GM21526 (cell line): ENCODE measurements around the gene PHACTR3.
A peak's percentile ranks its signal among the peaks of the same experiment; 100 is the strongest.
"Not testable (repeated sequence)": the region's sequence is repeated elsewhere in the genome, so short reads cannot be mapped to it uniquely, and the experiment has no call there.

Experiments
- ATAC-seq: cut with Tn5 transposase; IDR thresholded peaks from one replicate; pipeline ENCODE4 v1.9.1; 2021; ENCODE audit warnings: moderate library complexity; ENCODE audit not compliant: unreplicated experiment, low FRiP score

Gene PHACTR3

GRCh38 chr20:59832406-59833363, 228.3 kb downstream of the PHACTR3 start:
- no peak for ATAC-seq

GRCh38 chr20:59835057-59835447, 230.7 kb downstream of the PHACTR3 start:
- no peak for ATAC-seq

DNA sequence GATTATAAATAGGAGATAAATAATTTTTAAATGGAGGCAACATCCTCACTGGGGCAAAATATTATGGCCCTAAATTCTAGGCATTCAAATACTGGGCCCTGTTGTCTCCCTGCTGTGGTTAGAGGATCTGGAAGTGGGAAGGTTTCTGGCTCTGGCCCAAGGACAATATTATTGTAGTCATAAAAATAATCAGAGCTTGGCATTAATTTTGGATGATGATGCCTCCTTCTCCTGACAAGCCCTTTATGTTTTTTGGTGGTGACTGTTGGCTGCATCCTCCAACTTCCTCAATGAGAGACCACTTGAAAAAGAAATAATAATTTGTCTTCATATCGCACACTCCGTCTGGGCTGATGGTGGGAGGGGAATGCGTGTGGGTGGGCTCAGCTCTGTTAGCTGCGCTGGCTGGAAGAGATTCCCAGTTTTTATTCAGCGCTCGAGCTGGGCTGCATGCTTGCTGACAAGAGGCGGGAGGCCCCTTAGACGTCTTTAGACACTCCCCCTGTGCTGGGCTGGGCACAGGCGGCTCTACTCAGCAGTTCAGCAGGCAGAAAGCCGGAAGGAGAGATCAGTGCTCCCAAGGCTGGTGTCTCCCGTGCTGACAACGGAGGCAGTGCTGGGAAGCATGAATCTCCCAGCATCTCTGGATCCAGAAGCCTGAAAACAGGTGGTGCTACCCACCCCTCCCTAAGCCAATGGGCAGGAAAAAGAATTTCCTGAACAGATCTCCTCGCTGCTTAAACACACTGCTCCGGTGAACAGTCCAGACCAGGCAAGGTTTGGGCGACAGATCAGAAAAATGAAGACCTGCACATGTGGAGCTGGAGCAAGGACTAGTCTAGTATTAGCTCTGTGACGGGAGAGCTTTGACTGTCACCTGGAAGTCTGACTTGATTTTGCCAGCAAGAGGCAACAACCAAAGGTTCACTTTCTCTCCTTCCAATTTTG, 231.4 kb downstream of the PHACTR3 start:
- no peak for ATAC-seq

DNA sequence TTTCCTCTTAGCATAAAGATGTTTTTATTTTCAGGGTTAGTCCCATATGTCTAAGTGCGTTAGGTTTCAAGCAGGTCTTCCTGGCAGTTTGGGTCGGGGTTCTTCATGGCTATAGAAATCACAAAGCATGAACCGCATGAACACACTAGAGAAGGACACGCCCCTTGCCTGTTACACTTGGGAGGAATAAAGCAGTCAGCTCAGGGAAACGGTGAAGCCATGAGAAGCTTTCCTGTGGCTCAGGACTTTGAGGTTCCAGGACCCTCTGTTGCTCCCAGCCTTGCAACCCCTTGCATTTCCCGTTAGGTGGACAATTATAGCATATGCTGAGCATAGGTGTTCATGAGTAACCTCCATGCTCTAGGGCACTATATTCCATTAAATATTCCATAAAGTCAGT, 232.4 kb downstream of the PHACTR3 start:
- ATAC-seq = no peak

GRCh38 chr20:59837623-59838394, 233.5 kb downstream of the PHACTR3 start:
- peak; percentile 71 for ATAC-seq

DNA sequence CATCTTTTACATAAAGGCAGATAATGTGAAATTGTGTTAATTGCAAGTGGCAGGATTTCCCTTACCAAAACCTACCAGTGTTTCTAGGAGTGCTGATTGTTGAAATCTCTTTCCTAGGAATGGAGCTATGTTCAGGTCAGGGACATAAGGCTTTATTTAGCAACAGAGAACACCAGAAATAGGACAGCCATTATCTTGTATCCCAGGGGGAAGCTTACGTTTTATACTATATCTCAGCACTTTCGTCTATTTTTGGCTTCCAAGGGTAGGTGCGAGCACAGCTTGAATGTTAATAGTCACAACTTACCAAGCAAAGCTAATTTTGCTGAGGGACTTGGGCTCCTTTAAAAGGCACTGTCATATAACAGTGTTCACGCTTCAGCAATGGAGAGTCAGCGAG, 235.1 kb downstream of the PHACTR3 start:
- no peak for ATAC-seq

GRCh38 chr20:59845472-59845871, 241.1 kb downstream of the PHACTR3 start:
- no peak for ATAC-seq

DNA sequence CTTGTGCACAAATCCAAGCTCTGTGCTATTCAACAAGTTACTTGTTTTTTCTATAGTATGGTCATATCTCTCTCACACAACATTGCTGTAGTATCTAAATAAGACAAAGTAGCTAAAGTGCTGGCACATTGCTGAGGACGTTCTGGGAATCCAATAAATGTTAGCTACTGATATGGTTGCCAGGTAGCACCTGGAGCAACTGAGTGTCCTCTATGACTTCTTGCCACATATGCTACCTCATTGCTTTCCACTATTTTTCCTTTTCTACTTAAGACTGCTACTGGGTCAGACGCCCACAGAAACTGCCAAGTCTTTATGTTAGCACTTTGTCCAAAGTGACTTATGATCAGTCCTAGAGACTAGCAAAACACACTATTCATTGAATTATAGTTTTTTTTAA, 243.8 kb downstream of the PHACTR3 start:
- ATAC-seq = no peak

DNA sequence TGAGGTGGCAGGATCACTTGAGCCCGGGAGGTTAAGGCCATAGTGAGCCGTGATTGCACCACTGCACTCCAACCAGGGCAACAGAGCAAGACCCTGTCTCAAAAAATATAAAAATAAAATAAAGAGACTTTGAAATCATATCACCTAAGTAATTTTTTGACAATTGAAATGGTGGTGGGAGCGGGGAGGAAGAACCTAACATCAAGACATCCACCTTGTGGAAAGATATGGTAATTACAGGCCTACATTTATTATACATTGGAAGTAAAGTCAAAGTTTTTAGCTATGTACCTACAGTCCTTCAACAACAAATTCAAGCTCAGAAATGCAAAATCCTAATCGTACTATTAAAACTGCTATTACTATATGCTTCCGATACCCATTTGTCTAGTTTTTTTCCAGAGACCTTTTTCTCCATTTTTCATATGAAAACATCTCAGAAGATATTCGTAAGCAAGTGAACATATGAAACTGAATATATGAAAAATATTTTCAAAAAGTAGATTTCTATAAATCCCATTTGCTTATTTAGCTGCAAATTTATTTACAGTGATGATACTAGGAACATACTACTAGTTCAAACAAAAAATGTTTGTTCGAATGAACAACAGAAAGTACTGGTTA, 245.8 kb downstream of the PHACTR3 start:
- ATAC-seq = no peak

- ATAC-seq = not testable (repeated sequence)
Observed at GRCh38 chr20:59856526-59856925, 252.2 kb downstream of the PHACTR3 start.

- not testable (repeated sequence) for ATAC-seq
Observed at GRCh38 chr20:59856941-59857340, 252.6 kb downstream of the PHACTR3 start.

GRCh38 chr20:59857966-59858365, 253.6 kb downstream of the PHACTR3 start:
- no peak for ATAC-seq

DNA sequence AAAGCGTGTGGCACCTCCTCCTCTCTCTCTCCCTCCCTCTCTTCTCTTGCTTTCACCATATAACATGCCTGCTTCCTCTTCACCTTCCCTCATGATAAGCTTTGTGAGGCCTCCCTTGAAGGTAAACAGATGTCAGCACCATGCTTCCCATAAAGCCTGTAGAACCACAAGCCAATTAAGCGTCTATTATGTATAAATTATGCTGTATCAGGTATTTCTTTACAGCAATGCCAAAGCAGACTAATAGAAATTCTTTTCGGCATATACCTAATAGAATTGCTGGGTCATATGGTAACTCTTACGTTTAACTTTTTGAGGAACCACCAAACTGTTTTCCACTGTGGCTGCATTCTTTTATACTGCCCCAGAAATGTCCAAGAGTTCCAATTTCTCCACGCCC, 254.1 kb downstream of the PHACTR3 start:
- no peak for ATAC-seq

DNA sequence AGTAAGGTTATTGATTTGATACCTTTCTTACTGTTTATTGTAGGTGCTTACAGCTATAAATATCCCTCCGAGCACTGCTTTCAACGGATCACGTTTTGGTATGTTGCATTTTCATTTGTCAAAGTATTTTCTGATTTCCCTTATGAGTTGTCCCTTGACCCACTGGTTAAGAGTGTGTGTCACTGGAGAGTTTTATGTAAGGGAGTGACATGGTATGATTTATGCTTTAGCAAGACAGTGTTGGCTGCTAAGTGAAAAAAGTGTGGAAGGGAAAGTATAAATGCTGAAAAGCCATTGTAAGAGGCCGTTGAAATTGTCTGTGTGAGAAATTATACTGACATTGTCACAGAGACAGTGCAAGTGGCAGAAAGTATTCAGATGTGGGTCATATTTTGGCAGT, 257.1 kb downstream of the PHACTR3 start:
- ATAC-seq = no peak

- no peak for ATAC-seq
Observed at GRCh38 chr20:59863058-59863457, 258.7 kb downstream of the PHACTR3 start.

GRCh38 chr20:59864726-59865125, 260.4 kb downstream of the PHACTR3 start:
- ATAC-seq = no peak

DNA sequence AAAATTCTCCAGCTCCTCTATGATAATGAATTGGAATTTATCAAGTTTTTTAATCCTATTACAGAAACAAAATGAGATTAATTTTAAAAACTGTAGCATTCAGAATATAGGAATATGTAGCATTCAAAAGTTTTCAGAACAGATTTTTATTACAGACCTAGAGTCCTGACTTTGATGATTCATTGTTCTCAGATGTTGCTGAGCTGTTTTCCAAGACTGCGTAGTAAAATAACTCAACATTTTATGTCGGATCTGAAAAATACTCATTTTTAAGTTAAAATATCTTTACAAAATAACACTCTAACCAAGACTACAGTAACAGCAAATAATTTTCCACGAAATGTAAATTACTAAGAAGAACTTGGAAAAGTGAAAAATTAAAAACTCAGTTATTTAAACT, 262.0 kb downstream of the PHACTR3 start:
- ATAC-seq = no peak

DNA sequence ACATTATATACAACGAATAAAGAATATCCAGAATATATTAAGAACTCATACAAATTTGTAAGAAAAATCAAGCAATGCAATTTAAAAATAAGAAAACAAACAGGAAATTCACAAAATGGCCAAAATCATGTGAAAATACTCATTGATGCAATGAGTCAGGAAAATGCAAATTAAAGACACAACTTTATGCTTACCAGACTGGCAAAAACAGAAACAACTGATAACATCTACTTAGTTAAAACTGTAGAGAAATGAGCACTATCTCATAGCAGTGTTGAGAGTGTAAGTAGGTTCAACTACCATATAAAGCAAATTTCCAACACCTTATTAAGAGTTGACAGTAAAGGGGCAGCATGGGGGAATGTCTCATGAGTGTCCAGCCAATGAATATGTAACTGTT, 266.8 kb downstream of the PHACTR3 start:
- no peak for ATAC-seq

DNA sequence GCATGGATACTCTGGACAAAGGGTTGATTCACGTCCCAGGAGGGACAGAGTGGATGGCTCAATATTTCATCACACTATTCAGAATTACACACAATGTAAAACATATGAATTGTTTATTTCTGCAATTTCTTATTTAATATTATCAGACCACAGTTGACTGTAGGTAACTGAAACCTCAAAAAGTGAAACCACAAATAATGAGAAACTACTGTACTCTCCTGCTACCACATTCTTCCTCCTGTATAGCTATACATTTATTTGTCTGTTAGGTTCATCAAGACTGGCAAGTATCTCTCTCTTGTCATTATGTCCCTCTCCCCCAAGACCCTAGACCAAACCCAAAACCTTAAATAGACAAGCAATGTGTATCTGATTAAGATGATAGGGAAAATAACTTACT, 269.1 kb downstream of the PHACTR3 start:
- no peak for ATAC-seq

DNA sequence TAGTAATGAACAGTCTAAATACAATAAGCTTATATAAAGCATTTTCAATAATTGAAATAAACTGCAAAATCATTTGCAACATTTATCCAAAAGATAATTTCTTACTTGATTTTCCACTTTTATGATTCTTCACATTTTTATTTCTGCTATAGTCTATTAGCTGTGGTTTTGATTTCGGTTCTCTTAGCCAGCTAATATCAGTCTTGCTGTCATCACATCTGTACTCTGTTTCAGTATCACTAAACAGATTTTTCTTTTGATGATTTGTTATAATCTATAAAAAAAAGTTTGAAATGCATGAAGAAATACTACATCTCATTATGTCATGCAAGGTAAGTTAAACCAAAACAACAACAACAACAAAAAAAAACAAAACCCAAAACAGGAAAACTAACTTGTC, 275.9 kb downstream of the PHACTR3 start:
- ATAC-seq = no peak
